Measurements from ENCODE around the gene ARID1B.
A peak's percentile ranks its signal among the peaks of the same experiment; 100 is the strongest.

The ARID1B gene

DNA sequence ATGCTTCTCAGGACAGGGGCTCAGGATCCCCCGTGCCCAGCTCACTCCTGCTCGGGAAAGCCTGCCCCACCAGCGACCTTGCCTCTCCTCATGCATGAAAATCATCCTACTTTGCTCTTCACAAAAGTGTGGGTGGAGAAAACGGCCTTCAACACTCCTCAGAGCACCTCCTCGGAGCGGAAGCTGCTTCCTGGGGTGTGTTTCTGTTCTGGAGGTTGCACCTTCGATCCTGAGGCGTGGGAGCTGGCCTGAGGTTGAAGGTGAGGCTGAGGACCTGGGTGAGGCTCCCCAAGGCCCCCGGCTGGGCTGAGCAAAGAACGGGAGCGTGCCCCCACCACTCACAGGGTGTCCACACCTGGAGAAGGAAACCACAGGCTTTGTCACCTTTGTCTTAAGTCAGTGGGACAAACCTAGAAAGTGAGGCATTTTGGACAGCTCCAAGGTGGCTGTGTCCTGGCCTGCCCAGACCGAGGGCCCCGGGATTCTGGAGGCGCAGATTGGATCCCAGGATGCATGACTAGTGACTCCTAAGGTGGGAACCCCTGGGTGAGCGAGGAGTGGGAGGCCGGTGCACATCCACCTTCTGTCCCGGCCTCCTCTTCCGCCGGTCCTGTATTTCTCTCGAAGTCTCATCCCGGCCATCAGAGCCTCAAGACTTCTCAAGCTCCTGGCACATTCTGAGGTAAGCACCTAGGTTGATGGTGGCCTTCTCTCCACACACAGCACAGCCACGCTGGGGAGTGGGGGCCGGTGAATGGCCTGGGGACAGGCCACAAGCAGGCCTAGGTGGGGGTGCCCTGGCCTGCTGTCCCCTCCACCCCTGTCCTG, 441.4 kb downstream of the ARID1B start:
- H3K18ac ChIP-seq (ENCODE audit: low read length), result no peak overlapping the region
- no peak overlapping the region for H3K4me3 ChIP-seq (ENCODE audit: low read depth, low read length)
- no peak overlapping the region for H2BK12ac ChIP-seq (ENCODE audit: low read length)
- H3K36me3 ChIP-seq (ENCODE audit: control insufficient read depth in 1 of 2, insufficient read depth in 2 of 2, low read length in 2 of 2), result no peaks in the 10 kb centered on the region
- no peak overlapping the region for H3K9ac ChIP-seq (ENCODE audit: low read length)
- DNase-seq, result no peak
- H4K12ac ChIP-seq (ENCODE audit: low read depth, low read length), result no peak overlapping the region
- H3K27ac ChIP-seq (ENCODE audit: low read depth, low read length), result no peak overlapping the region
- no peak overlapping the region for H3K4me2 ChIP-seq (ENCODE audit: low read length)
- H3K9me3 ChIP-seq (ENCODE audit: insufficient read depth, low read depth, low read length), result peaks cover 3% of the 10 kb centered on the region
- no peak overlapping the region for H2AFZ ChIP-seq (ENCODE audit: insufficient read depth, low read length, poor library complexity)
- WGBS (ENCODE audit: extremely low coverage, insufficient coverage, insufficient read length), result no CpG with 5 or more reads among the region's 23 CpGs
- no peak overlapping the region for H2BK5ac ChIP-seq (ENCODE audit: low read depth, low read length, poor library complexity)
- no peak overlapping the region for H4K8ac ChIP-seq (ENCODE audit: low read depth, low read length)
- peaks cover 6 to 17% of the 10 kb centered on the region in 2 experiments for H3K4me1 ChIP-seq (ENCODE audit: control insufficient read depth in 1 of 2, insufficient read depth in 2 of 2, low read length in 2 of 2)
- no peak overlapping the region for H4K91ac ChIP-seq (ENCODE audit: low read depth, low read length)
- H3K23ac ChIP-seq (ENCODE audit: low read length), result no peak overlapping the region
- no peaks in the 10 kb centered on the region for H3K27me3 ChIP-seq (ENCODE audit: insufficient read depth, low read length)
- no peak overlapping the region for H3K14ac ChIP-seq (ENCODE audit: low read length)
- H2BK120ac ChIP-seq (ENCODE audit: insufficient read depth, low read length, poor library complexity), result no peak overlapping the region
- no peaks in the 10 kb centered on the region for H3K79me2 ChIP-seq (ENCODE audit: control insufficient read depth, insufficient read depth, low read length, poor library complexity)
- H3K79me1 ChIP-seq (ENCODE audit: low read length), result peaks cover 8% of the 10 kb centered on the region
- H2AK5ac ChIP-seq (ENCODE audit: low read length), result no peak overlapping the region
- H3K4ac ChIP-seq (ENCODE audit: low read depth, low read length), result no peak overlapping the region

DNA sequence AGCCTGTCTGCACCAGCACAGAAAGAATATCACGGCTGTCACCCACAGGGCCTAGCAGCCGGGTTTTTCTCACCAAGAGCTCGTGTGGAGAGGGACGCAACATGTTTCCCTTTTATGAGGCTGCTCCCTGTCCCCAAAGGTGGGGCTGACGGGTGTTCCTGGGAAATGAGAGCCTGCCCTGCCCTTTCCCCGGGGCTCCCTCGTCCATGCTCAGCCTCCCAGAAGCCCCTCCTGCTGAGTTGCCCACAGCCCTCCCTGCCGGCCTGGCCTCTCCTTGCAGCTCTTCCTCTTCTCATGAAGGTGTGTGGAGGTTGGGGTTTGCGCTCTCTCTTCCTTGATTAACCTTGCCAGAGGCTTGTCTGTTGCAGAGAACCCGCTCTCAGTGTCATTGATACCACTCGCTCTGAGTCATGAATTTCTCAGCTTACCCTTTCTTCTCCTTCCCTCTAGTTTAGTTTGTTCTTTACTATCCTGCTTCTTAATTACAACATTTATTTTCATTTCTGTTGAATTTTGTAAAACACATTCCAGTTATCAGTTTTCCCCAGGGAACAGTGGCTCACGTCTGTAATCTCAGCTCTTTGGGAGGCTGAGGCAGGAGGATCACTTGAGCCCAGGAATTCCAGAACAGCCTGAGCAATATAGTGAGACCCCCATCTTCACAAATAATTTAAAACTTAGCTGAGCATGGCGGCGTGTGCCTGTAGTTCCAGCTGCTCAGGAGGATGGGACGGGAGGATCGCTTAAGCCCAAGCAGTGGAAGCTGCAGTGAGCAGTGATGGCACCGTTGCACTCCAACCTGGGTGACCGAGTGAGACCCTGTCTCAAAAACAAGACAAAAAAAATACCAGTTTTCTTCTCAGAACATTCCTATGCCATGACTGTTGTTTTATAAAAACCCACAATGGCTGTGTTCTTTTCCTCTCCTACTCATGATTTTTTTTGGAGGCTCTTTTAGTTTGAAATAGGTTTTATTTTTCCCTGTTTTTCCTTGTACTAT, 442.3 kb downstream of the ARID1B start:
- WGBS (ENCODE audit: extremely low coverage, insufficient coverage, insufficient read length), result no CpG with 5 or more reads among the region's 18 CpGs
- peak in 1 of 2 donors; percentile 22 for DNase-seq

DNA sequence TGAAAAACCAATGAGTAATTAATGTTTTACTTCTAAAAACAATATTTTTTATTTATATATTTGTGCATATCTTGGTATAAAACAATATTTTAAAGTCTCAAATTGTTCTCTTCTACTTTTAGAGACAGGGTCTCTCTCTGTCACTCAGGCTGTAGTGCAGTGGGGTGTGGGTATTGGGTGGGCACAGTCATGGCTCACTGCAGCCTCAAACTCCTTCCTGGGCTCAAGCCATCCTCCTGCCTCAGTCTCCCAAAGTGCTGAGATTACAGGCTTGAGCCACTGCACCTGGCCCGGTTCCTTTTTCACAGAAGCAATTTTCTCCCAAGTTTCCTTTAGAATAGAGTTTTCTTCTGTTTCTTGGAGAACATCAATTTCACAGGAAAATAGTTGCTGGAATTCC, 443.3 kb downstream of the ARID1B start:
- Histone ChIP-seq H3K23ac (ENCODE audit: low read length) (no peak overlapping the region), H3K79me1 (ENCODE audit: low read length) (peaks cover 8% of the 10 kb centered on the region), H3K14ac (ENCODE audit: low read length) (no peak overlapping the region), H3K4me3 (ENCODE audit: low read depth, low read length) (no peak overlapping the region), H3K9me3 (ENCODE audit: insufficient read depth, low read depth, low read length) (peaks cover 3% of the 10 kb centered on the region), H3K4ac (ENCODE audit: low read depth, low read length) (no peak overlapping the region), H3K27ac (ENCODE audit: low read depth, low read length) (no peak overlapping the region), H3K4me1 (ENCODE audit: control insufficient read depth in 1 of 2, insufficient read depth in 2 of 2, low read length in 2 of 2) (peaks cover 6 to 17% of the 10 kb centered on the region in 2 experiments), H3K18ac (ENCODE audit: low read length) (no peak overlapping the region), H4K8ac (ENCODE audit: low read depth, low read length) (no peak overlapping the region), H3K27me3 (ENCODE audit: insufficient read depth, low read length) (no peaks in the 10 kb centered on the region), H2BK5ac (ENCODE audit: low read depth, low read length, poor library complexity) (no peak overlapping the region), H4K12ac (ENCODE audit: low read depth, low read length) (no peak overlapping the region), H3K4me2 (ENCODE audit: low read length) (no peak overlapping the region), H2AFZ (ENCODE audit: insufficient read depth, low read length, poor library complexity) (no peak overlapping the region), H2BK12ac (ENCODE audit: low read length) (peak overlapping the region; percentile 71), H2AK5ac (ENCODE audit: low read length) (no peak overlapping the region), H3K36me3 (ENCODE audit: control insufficient read depth in 1 of 2, insufficient read depth in 2 of 2, low read length in 2 of 2) (no peaks in the 10 kb centered on the region), H3K9ac (ENCODE audit: low read length) (no peak overlapping the region), H3K79me2 (ENCODE audit: control insufficient read depth, insufficient read depth, low read length, poor library complexity) (no peaks in the 10 kb centered on the region), H4K91ac (ENCODE audit: low read depth, low read length) (peak overlapping the region; percentile 68), H2BK120ac (ENCODE audit: insufficient read depth, low read length, poor library complexity) (no peak overlapping the region)
- DNase-seq, result no peak
- no CpG with 5 or more reads among the region's 1 CpG for WGBS (ENCODE audit: extremely low coverage, insufficient coverage, insufficient read length)

More for the DNA sequence above, 442.3 kb downstream of the ARID1B start:
- Histone ChIP-seq H3K4me3 (ENCODE audit: low read depth, low read length) (no peak overlapping the region), H4K12ac (ENCODE audit: low read depth, low read length) (no peak overlapping the region), H3K79me1 (ENCODE audit: low read length) (peaks cover 8% of the 10 kb centered on the region), H2BK120ac (ENCODE audit: insufficient read depth, low read length, poor library complexity) (no peak overlapping the region), H3K4me1 (ENCODE audit: control insufficient read depth in 1 of 2, insufficient read depth in 2 of 2, low read length in 2 of 2) (peaks cover 6 to 17% of the 10 kb centered on the region in 2 experiments), H2AFZ (ENCODE audit: insufficient read depth, low read length, poor library complexity) (peak overlapping the region; percentile 35), H3K27ac (ENCODE audit: low read depth, low read length) (peak overlapping the region; percentile 10), H3K23ac (ENCODE audit: low read length) (no peak overlapping the region), H3K4me2 (ENCODE audit: low read length) (no peak overlapping the region), H3K9ac (ENCODE audit: low read length) (no peak overlapping the region), H3K9me3 (ENCODE audit: insufficient read depth, low read depth, low read length) (peaks cover 3% of the 10 kb centered on the region), H3K36me3 (ENCODE audit: control insufficient read depth in 1 of 2, insufficient read depth in 2 of 2, low read length in 2 of 2) (no peaks in the 10 kb centered on the region), H2BK5ac (ENCODE audit: low read depth, low read length, poor library complexity) (no peak overlapping the region), H3K4ac (ENCODE audit: low read depth, low read length) (no peak overlapping the region), H2AK5ac (ENCODE audit: low read length) (no peak overlapping the region), H3K27me3 (ENCODE audit: insufficient read depth, low read length) (no peaks in the 10 kb centered on the region), H3K18ac (ENCODE audit: low read length) (no peak overlapping the region), H4K8ac (ENCODE audit: low read depth, low read length) (no peak overlapping the region), H4K91ac (ENCODE audit: low read depth, low read length) (no peak overlapping the region), H3K79me2 (ENCODE audit: control insufficient read depth, insufficient read depth, low read length, poor library complexity) (no peaks in the 10 kb centered on the region), H2BK12ac (ENCODE audit: low read length) (peak overlapping the region; percentile 66), H3K14ac (ENCODE audit: low read length) (no peak overlapping the region)

DNA sequence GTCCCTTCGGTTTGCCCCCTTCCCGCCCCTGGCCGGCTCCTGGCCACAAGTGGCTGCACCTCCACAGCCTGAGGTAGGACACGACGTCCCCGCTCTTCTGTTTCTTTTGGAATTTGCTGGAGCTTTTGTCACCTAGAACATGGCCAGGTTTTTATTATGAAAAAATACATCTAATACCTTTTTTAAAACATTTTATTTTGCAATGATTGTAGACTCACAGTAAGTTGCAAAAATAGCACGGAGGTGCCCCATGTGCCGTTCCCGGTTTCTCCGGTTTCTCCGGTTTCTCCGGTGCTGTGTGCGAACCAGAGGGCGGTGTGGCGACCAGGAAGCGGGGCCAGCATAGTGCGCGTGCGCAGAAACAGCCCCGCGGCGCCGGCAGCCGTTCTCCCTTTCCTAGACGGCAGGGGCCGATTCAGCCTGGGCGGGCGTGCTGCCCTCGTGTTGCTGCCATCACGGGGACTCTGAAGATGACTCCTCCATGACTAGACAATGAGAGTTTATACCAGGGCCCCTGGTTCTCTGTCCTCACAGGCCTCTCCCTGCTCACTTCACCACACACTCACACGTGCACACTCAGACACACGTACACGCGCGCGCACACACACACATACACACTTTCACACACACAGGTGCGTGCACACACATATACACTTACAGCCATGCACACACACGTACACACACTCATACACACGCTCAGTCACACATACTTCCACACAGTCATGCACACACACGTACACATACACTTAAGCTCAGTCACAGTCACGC, 444.1 kb downstream of the ARID1B start:
- peak overlapping the region; percentile 1 for H3K14ac ChIP-seq (ENCODE audit: low read length)
- no peak overlapping the region for H2BK12ac ChIP-seq (ENCODE audit: low read length)
- DNase-seq, result peak; percentile 96 to 99
- H3K4me2 ChIP-seq (ENCODE audit: low read length), result peak overlapping the region; percentile 49
- H4K12ac ChIP-seq (ENCODE audit: low read depth, low read length), result peak overlapping the region; percentile 9
- no peaks in the 10 kb centered on the region for H3K27me3 ChIP-seq (ENCODE audit: insufficient read depth, low read length)
- no peak overlapping the region for H2BK5ac ChIP-seq (ENCODE audit: low read depth, low read length, poor library complexity)
- H3K9me3 ChIP-seq (ENCODE audit: insufficient read depth, low read depth, low read length), result peaks cover 3% of the 10 kb centered on the region
- peak overlapping the region; percentile 61 for H4K8ac ChIP-seq (ENCODE audit: low read depth, low read length)
- no peaks in the 10 kb centered on the region for H3K79me2 ChIP-seq (ENCODE audit: control insufficient read depth, insufficient read depth, low read length, poor library complexity)
- H2AK5ac ChIP-seq (ENCODE audit: low read length), result no peak overlapping the region
- H2AFZ ChIP-seq (ENCODE audit: insufficient read depth, low read length, poor library complexity), result peak overlapping the region; percentile 1
- peaks cover 8% of the 10 kb centered on the region for H3K79me1 ChIP-seq (ENCODE audit: low read length)
- WGBS (ENCODE audit: extremely low coverage, insufficient coverage, insufficient read length), result no CpG with 5 or more reads among the region's 41 CpGs
- H3K27ac ChIP-seq (ENCODE audit: low read depth, low read length), result peak overlapping the region; percentile 1
- peak overlapping the region; percentile 69 for H2BK120ac ChIP-seq (ENCODE audit: insufficient read depth, low read length, poor library complexity)
- H3K36me3 ChIP-seq (ENCODE audit: control insufficient read depth in 1 of 2, insufficient read depth in 2 of 2, low read length in 2 of 2), result no peaks in the 10 kb centered on the region
- H3K4me3 ChIP-seq (ENCODE audit: low read depth, low read length), result peak overlapping the region; percentile 11
- peaks cover 6 to 17% of the 10 kb centered on the region in 2 experiments for H3K4me1 ChIP-seq (ENCODE audit: control insufficient read depth in 1 of 2, insufficient read depth in 2 of 2, low read length in 2 of 2)
- no peak overlapping the region for H3K9ac ChIP-seq (ENCODE audit: low read length)
- H3K4ac ChIP-seq (ENCODE audit: low read depth, low read length), result no peak overlapping the region
- H4K91ac ChIP-seq (ENCODE audit: low read depth, low read length), result peak overlapping the region; percentile 75
- peak overlapping the region; percentile 2 for H3K18ac ChIP-seq (ENCODE audit: low read length)
- no peak overlapping the region for H3K23ac ChIP-seq (ENCODE audit: low read length)

Measured in trophoblast cell (in vitro differentiated cells and primary cell).